Stimulated activated CD8-positive, alpha-beta memory T cell treated with anti-CD3 and anti-CD28 coated beads, Interleukin-15, amount 100 ng/mL, for 4 hours (primary cell): ENCODE data around the gene PRIM2.
"Not testable (repeated sequence)": the region's sequence is repeated elsewhere in the genome, so short reads cannot be mapped to it uniquely, and the experiment has no call there.

Experiments
- DNase-seq, 2 donors: peaks; one replicate each; pipeline ENCODE4 v3.0.0-alpha.2; 2020; ENCODE audit warnings: low read depth in 2 of 2

Gene PRIM2

GRCh38 chr6:57445790-57446468 lies 128.5 kb downstream of the PRIM2 start:
- not testable (repeated sequence) for DNase-seq

GRCh38 chr6:57449496-57450066 lies 132.2 kb downstream of the PRIM2 start:
- DNase-seq, result not testable (repeated sequence)

GRCh38 chr6:57459781-57460180 lies 142.4 kb downstream of the PRIM2 start:
- not testable (repeated sequence) for DNase-seq

- not testable (repeated sequence) for DNase-seq
Observed at GRCh38 chr6:57461022-57461421, 143.6 kb downstream of the PRIM2 start.

- DNase-seq, result not testable (repeated sequence)
Observed at GRCh38 chr6:57463809-57464208, 146.4 kb downstream of the PRIM2 start.

GRCh38 chr6:57465968-57466367 lies 148.5 kb downstream of the PRIM2 start:
- not testable (repeated sequence) for DNase-seq

- no peak for DNase-seq
Observed at GRCh38 chr6:57469072-57469471, 151.6 kb downstream of the PRIM2 start.

GRCh38 chr6:57470148-57470547 lies 152.7 kb downstream of the PRIM2 start:
- not testable (repeated sequence) for DNase-seq

- DNase-seq, result not testable (repeated sequence)
Observed at GRCh38 chr6:57471314-57471864, 154.0 kb downstream of the PRIM2 start.

- not testable (repeated sequence) for DNase-seq
Observed at GRCh38 chr6:57472861-57473362, 155.5 kb downstream of the PRIM2 start.

- not testable (repeated sequence) for DNase-seq
Observed at GRCh38 chr6:57474862-57475475, 157.5 kb downstream of the PRIM2 start.

GRCh38 chr6:57475656-57476055 lies 158.2 kb downstream of the PRIM2 start:
- not testable (repeated sequence) for DNase-seq

- DNase-seq, result not testable (repeated sequence)
Observed at GRCh38 chr6:57480194-57480593, 162.8 kb downstream of the PRIM2 start.

GRCh38 chr6:57481121-57481520 lies 163.7 kb downstream of the PRIM2 start:
- DNase-seq, result not testable (repeated sequence)

- DNase-seq, result not testable (repeated sequence)
Observed at GRCh38 chr6:57482471-57482870, 165.0 kb downstream of the PRIM2 start.

GRCh38 chr6:57486494-57487081 lies 169.2 kb downstream of the PRIM2 start:
- DNase-seq, result not testable (repeated sequence)

- not testable (repeated sequence) for DNase-seq
Observed at GRCh38 chr6:57488551-57488950, 171.1 kb downstream of the PRIM2 start.

- not testable (repeated sequence) for DNase-seq
Observed at GRCh38 chr6:57489887-57490286, 172.5 kb downstream of the PRIM2 start.

GRCh38 chr6:57491795-57492194 lies 174.4 kb downstream of the PRIM2 start:
- DNase-seq, result not testable (repeated sequence)

GRCh38 chr6:57496251-57496650 lies 178.8 kb downstream of the PRIM2 start:
- not testable (repeated sequence) for DNase-seq

GRCh38 chr6:57500368-57501021 lies 183.1 kb downstream of the PRIM2 start:
- DNase-seq, result not testable (repeated sequence)
